GM12878 (cell line): ENCODE measurements around the gene RANBP9.

ENCODE experiments used
- ATF7 ChIP-seq: fragments of 450-650 bp; IDR thresholded peaks from 2 replicates; pipeline ENCODE4 v1.6.1; 2016; ENCODE audit warnings: low read depth, mild to moderate bottlenecking
- CEBPB ChIP-seq, 2 experiments: fragments of 150-350 bp in 1 of 2; IDR thresholded peaks; 2 replicates each; pipeline ENCODE4 v1.6.1; 2012 to 2014; ENCODE audit warnings: low read depth in 2 of 2, low read length in 2 of 2, borderline replicate concordance in 1 of 2, inconsistent platforms in 1 of 2
- EZH2 ChIP-seq: IDR thresholded peaks from 2 replicates; pipeline ENCODE4 v1.6.1; 2012; ENCODE audit warnings: low read depth, mild to moderate bottlenecking, control low read depth, inconsistent platforms, low read length, borderline replicate concordance; ENCODE audit not compliant: control insufficient read depth
- POLR2AphosphoS2 ChIP-seq: IDR thresholded peaks from 2 replicates; pipeline ENCODE4 v1.6.1; 2011; ENCODE audit warnings: low read depth, mild to moderate bottlenecking, low read length, improper control_type of control experiment, moderate library complexity
- TF ChIP-seq, protein P1 (sequence below), 3 experiments: IDR thresholded peaks in 2 of 3; conservative IDR thresholded peaks in 1 of 3; 2 replicates each; pipeline ENCODE4 v1.5.1; 2011; ENCODE audit warnings: low read depth in 3 of 3, low read length in 3 of 3, mild to moderate bottlenecking in 3 of 3, control low read depth in 2 of 3, moderate library complexity in 2 of 3, inconsistent platforms in 1 of 3, mixed read lengths in 1 of 3; ENCODE audit not compliant: control insufficient read depth in 2 of 3, insufficient read depth in 1 of 3; ENCODE audit errors: extremely low read depth in 1 of 3

DNA sequence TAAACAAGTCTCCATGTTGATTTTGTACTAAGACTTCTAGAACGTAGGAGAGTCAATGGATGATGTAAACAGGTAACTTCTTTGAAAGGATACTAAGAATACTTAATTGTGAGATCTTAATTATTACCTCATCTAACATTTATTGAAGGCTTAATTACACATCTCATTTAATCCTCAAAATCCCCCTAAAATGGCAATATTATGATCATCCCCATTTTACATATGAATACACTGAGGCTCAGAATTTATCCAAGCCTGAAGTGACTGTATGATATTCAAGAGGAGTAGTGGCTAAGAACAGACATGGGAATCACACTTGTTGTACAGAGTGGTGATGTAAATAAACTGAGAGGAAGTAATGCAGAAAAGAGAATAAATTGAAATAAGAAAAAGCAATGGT, 73.6 kb downstream of the RANBP9 start:
- TF ChIP-seq ATF7 (no peak), POLR2AphosphoS2 (no peak), EZH2 (no peak), CEBPB (IDR thresholded peaks at IDR 0.05; ENCODE audit: borderline replicate concordance in 1 of 2, low read depth in 2 of 2, low read length in 2 of 2) (no peak)
- TF ChIP-seq, protein P1, sequence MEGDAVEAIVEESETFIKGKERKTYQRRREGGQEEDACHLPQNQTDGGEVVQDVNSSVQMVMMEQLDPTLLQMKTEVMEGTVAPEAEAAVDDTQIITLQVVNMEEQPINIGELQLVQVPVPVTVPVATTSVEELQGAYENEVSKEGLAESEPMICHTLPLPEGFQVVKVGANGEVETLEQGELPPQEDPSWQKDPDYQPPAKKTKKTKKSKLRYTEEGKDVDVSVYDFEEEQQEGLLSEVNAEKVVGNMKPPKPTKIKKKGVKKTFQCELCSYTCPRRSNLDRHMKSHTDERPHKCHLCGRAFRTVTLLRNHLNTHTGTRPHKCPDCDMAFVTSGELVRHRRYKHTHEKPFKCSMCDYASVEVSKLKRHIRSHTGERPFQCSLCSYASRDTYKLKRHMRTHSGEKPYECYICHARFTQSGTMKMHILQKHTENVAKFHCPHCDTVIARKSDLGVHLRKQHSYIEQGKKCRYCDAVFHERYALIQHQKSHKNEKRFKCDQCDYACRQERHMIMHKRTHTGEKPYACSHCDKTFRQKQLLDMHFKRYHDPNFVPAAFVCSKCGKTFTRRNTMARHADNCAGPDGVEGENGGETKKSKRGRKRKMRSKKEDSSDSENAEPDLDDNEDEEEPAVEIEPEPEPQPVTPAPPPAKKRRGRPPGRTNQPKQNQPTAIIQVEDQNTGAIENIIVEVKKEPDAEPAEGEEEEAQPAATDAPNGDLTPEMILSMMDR (IDR thresholded peaks at IDR 0.05 in 2 of 3, conservative IDR thresholded peaks at IDR 0.05 in 1 of 3; ENCODE audit: control insufficient read depth in 2 of 3, extremely low read depth in 1 of 3, insufficient read depth in 1 of 3, low read depth in 3 of 3, low read length in 3 of 3) = no peak
